Measurements from ENCODE around the gene SLC25A36. TPM values are rescaled to one million over a fixed set of nuclear protein-coding genes. Genes with fewer than 3 reads are reported as not detected.

The SLC25A36 gene
- 17.5 TPM for total RNA-seq

DNA sequence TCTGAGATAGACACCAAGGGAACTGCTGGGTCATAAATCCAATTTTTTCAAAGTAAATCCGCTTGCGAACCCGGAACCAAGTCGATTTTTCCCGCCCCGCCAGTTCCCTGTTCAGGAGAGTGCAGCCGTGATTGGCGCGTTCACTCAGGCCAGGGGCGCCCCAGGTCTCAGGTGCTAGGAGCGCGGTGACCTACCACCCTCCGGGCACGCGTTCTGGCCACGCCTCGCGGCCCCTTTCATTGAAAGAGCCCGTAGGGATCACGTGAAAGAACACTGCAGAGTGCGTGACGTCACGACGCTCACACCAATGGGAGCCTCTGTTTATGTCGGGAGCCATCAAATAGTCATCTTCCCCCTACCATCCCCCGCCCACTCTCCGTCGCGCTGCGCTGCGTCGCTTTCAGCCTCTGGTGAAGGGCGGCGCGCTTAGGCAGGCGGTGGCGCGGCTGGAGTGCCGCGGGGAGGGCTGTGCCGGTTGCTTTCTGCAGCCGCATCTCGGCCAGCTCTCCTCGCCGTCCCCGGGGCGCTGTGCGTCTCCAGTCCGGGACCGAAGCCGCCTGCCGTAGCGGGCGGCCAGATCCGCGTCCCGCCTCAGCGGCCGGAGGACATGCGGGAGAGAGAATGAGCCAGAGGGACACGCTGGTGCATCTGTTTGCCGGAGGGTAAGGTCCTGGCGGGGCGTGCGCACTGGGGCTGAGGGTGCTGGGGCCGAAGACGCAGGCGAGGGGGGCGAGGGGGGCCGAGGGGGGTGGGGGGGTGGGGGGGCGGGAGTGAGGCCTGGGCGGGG lies at the start of gene SLC25A36:
Gene SLC25A36, plus strand, starts transcription at position 403 of the 787 bp plus-strand sequence. Its CDS starts 219 bp downstream, at position 622.
- ATAC-seq, result peak; percentile 100

- ATAC-seq, result no peak
These were observed 44.6 kb upstream of the SLC25A36 start for GRCh38 chr3:140896997-140897396.

- ATAC-seq, result peak; percentile 55
These were observed 43.1 kb upstream of the SLC25A36 start for GRCh38 chr3:140898340-140899180.

DNA sequence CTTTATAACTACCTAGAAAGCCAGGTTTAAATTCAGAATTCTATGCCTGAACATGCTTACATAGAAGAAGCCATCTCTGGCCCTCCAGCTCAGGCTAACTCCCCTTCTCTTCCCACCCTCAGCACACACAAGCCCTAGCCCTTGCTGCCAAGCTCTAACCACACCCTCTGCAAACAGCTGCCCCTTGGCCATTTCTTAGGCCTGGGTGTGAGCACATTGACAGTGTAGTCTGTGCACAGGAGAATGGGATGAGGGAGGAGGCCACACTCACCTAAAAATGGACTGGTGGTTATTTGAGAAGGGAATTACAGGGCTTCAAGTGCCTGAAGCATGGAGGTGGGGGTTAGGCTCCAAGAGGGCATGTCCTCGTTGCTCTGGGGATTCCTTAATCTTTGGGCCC lies 42.3 kb upstream of the SLC25A36 start:
- no peak for ATAC-seq

GRCh38 chr3:140902791-140903190 lies 38.8 kb upstream of the SLC25A36 start:
- ATAC-seq, result no peak

- no peak for ATAC-seq
These were observed 38.4 kb upstream of the SLC25A36 start for GRCh38 chr3:140903196-140903595.

GRCh38 chr3:140904521-140904920 lies 37.1 kb upstream of the SLC25A36 start:
- no peak for ATAC-seq

DNA sequence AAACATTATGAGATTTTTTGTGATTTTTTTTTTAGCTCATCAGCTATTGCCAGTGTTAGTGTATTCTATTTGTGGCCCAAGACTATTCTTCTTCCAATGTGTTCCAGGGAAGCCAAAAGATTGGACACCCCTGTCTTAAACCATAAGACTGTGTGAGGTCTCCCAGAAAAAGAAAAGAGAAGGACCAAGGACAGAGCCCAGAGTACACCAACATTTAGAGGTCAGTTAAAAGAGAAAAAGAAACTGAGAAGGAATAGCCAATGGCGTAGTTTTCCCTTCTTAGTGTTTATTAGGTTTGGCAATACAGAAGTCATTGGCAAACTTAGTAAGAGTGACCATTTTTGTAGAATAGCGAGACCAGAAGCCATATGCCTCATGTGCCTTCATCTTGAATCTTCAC lies 36.1 kb upstream of the SLC25A36 start:
- ATAC-seq, result no peak

- ATAC-seq, result no peak
These were observed 34.9 kb upstream of the SLC25A36 start for GRCh38 chr3:140906785-140907184.

DNA sequence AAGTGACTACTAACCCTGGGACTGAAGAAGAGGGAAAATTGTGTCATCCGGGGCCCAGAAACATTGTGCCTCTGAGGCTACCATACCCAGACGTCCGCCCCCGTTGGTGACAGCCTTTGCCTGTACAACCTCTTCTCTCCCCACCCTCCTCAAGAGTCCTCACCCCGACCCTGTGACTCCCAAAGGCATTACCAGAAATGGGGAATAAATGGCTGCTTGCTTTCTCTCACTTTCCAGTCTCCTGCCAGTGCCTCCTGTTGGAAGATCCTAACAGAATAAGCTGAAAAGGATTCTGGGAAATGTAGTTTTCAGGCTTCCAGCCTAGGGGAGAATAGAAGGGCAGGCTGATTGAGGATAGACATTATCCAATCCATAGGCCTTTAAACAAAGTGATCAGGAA lies 30.8 kb upstream of the SLC25A36 start:
- ATAC-seq, result no peak

DNA sequence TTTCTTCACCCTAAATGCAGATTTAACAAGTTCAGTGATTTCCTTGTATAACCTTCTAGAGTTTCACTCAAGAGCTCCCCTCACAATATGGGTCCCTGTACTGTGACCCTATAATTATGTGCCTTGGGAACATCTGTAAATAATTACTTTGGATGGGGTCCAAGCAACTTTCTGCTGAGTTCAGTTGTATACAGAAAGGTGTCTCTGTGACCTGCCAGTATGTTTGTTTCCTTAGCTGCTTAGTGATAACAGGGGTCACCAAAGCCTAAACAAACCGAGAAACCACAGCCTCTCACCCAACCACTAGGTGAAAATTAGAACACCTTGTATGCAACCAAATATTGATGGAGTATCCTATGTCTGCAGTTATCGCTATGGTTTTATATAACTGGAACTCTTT lies 29.8 kb upstream of the SLC25A36 start:
- no peak for ATAC-seq

- no peak for ATAC-seq
These were observed 27.9 kb upstream of the SLC25A36 start for GRCh38 chr3:140913728-140914127.

DNA sequence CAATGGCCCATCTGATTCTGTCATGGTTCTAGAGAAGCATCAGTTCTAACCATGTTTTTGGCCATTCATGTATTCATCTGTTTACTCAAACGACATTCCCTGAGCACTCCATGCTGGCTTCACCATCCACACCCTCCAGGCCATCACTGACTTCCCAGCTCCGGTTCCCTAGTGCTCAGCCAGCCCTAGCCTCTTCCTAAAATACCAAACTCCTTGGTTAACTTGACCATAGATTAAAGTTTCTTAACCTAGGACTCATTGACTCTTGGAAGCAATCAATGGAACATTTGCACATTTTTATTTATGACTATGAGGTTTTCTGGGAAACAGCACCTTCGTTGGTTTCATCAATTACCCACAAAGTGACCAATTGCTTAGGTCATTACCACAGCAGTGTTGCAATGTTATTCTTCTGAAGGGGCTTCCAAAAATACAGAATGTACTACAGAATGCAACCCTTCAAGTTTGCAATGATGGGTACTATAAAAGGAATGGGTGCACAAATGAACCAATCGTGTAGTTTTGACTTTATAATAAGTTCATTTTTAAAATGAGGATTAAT lies 27.2 kb upstream of the SLC25A36 start:
- ATAC-seq, result no peak

- ATAC-seq, result no peak
These were observed 25.0 kb upstream of the SLC25A36 start for GRCh38 chr3:140916603-140917002.

GRCh38 chr3:140917772-140918171 lies 23.9 kb upstream of the SLC25A36 start:
- ATAC-seq, result no peak

GRCh38 chr3:140920029-140920428 lies 21.6 kb upstream of the SLC25A36 start:
- ATAC-seq, result no peak

GRCh38 chr3:140922634-140923033 lies 19.0 kb upstream of the SLC25A36 start:
- ATAC-seq, result no peak

DNA sequence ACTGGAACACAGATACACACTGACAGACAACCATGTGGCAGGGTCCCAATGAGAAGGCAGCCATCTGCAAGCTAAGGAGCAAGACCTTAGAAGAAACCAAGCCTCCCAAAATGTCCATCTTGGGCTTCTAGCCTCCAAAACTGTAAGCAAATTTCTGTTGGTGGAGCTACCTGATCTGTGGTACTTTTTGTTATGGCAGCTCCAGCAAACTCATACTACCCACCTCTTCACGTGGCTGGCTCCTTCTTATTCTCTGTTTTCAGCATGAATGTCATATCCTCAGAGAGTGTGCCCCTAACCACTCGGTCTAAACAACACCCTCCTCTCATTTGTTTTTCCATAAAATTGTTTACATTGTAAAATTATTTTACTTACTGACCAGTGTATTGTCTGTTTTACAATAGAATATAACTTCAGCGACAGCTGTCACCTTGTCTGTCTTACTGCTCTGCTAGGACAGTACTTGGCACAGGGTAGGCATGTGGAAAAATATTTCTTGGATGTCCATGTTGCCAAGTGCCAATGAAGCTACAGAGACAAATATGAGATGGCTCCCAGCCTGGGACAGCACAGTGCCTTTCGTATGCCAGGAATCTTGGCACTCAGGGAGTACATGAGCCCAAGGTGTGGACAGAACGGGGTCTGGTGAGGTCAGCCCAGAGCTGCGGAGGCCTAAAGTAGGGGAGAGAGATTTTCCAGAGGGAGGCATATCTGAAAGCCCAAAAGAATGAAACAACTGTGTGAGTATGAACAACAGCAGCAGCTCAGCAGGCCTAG lies 17.4 kb upstream of the SLC25A36 start:
- ATAC-seq, result no peak

GRCh38 chr3:140927279-140928069 lies 14.2 kb upstream of the SLC25A36 start:
- ATAC-seq, result no peak

DNA sequence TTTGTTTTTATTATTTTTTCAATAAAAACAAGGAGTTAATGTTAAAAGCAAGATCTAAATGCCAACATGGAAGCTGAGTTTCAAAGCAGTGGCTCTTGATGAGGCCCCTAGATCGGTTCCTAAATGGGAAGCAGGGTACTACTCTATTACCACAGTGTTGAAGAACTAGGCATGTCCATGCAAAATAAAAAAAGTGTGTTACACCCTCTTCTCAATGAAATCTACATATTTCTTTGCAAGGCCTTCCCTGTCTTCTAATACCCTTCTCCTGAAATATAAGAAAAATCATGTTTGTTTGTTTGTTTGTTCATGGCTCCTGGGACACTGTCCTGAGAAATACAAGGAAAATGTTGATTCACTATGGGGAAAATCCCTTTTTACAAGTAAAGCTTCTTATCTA lies 12.2 kb upstream of the SLC25A36 start:
- no peak for ATAC-seq

- no peak for ATAC-seq
These were observed 10.6 kb upstream of the SLC25A36 start for GRCh38 chr3:140931016-140931454.

GRCh38 chr3:140931801-140932200 lies 9.8 kb upstream of the SLC25A36 start:
- no peak for ATAC-seq

Measured in esophagus mucosa (tissue), 1 donor.